GM12878 (cell line): ENCODE measurements around the gene NKTR. TPM values are rescaled to one million over a fixed set of nuclear protein-coding genes. Genes with fewer than 3 reads are reported as not detected.
A peak's percentile ranks its signal among the peaks of the same experiment; 100 is the strongest.

Experiments
- ATAC-seq: fragments of 200-7000 bp; cut with Tn5 transposase; 3 replicates; pipeline ENCODE4 v1.9.1; 2020; ENCODE audit warnings: mild to moderate bottlenecking, moderate library complexity
- BruUV-seq: library from RNA; stranded (reverse); fragments of 400-500 nt; replicated peaks from 2 replicates; lab custom pipeline; 2021; lab: Mats Ljungman, UMichigan
- CTCF ChIA-PET: fragments of 300-600 bp; sonication (Branson Sonifier 250); formaldehyde crosslinking; extraction: SDS; loops from one replicate; lab custom pipeline; 2021; ENCODE audit warnings: inconsistent platforms; lab: Yijun Ruan, JAX
- POLR2A ChIA-PET: fragments of 350-600 bp; formaldehyde crosslinking; extraction: SDS; loops from one replicate; lab custom pipeline; 2021; ENCODE audit warnings: inconsistent platforms; lab: Charles Lee
- RAD21 ChIA-PET: fragments of 300-600 bp; sonication (Branson Sonifier 250); formaldehyde crosslinking; loops from one replicate; lab custom pipeline; 2023; ENCODE audit warnings: antibody characterized with exemption; ENCODE audit not compliant: unreplicated experiment; lab: Charles Lee
- SMC1A ChIA-PET: fragments of 300-600 bp; sonication (Branson Sonifier 250); formaldehyde crosslinking; loops from one replicate; lab custom pipeline; 2023; ENCODE audit not compliant: unreplicated experiment, uncharacterized antibody; lab: Charles Lee
- DNase-seq: peaks from one replicate; pipeline ENCODE4 v3.0.0-alpha.2; 2011; ENCODE audit warnings: low read depth, low spot score
- FAIRE-seq: peaks from 3 replicates; lab custom pipeline; 2011; peaks lifted over from hg19 to GRCh38; lab: Jason Lieb, UNC
- H2AFZ ChIP-seq: 2 replicates; pipeline ENCODE4 v1.6.0; 2011; ENCODE audit warnings: low read depth, low read length, control low read depth; ENCODE audit not compliant: control insufficient read depth
- H3K27ac ChIP-seq: 2 replicates; pipeline ENCODE4 v1.5.1; 2011; ENCODE audit warnings: control low read depth; ENCODE audit not compliant: control insufficient read depth, insufficient read depth
- H3K27me3 ChIP-seq, 2 experiments: replicated peaks in 1 of 2; 2 replicates each; pipeline versions ENCODE4 v1.6.0 to v1.6.1; 2011; ENCODE audit warnings: low read length in 1 of 2; ENCODE audit not compliant: control insufficient read depth in 2 of 2, insufficient read depth in 2 of 2
- H3K36me3 ChIP-seq, 2 experiments: 2 replicates each; pipeline ENCODE4 v1.5.1; 2011; ENCODE audit warnings: low read length in 1 of 2; ENCODE audit not compliant: control insufficient read depth in 2 of 2, insufficient read depth in 2 of 2
- H3K4me1 ChIP-seq: 2 replicates; pipeline ENCODE4 v1.6.1; 2011; ENCODE audit warnings: mild to moderate bottlenecking, low read length, moderate library complexity, mixed read lengths; ENCODE audit not compliant: control insufficient read depth, insufficient read depth
- H3K4me2 ChIP-seq: 2 replicates; pipeline ENCODE4 v1.6.0; 2011; ENCODE audit warnings: control low read depth; ENCODE audit not compliant: control insufficient read depth, insufficient read depth
- H3K4me3 ChIP-seq: fragments of 200-600 bp; sonication (generic); 2 replicates; pipeline ENCODE4 v1.5.1; 2016
- H3K79me2 ChIP-seq: 2 replicates; pipeline ENCODE4 v1.6.0; 2011; ENCODE audit warnings: low read length; ENCODE audit not compliant: control insufficient read depth, insufficient read depth
- H3K9ac ChIP-seq: 2 replicates; pipeline ENCODE4 v1.8.0; 2011; ENCODE audit warnings: low read length, control low read depth, mixed read lengths; ENCODE audit not compliant: control insufficient read depth, insufficient read depth
- H3K9me3 ChIP-seq: replicated peaks from 3 replicates; pipeline ENCODE4 v1.5.1; 2011; ENCODE audit warnings: mild to moderate bottlenecking, low read length; ENCODE audit not compliant: control insufficient read depth, insufficient read depth
- H4K20me1 ChIP-seq: 2 replicates; pipeline ENCODE4 v1.6.0; 2011; ENCODE audit not compliant: control insufficient read depth, insufficient read depth
- HDGF ChIP-seq: fragments of 450-650 bp; IDR thresholded peaks from 2 replicates; pipeline ENCODE4 v1.6.1; 2016; ENCODE audit warnings: antibody characterized with exemption
- KAT2A ChIP-seq: conservative IDR thresholded peaks from 2 replicates; pipeline ENCODE4 v1.6.1; 2011; ENCODE audit warnings: low read depth, low read length; ENCODE audit not compliant: control insufficient read depth
- MAX ChIP-seq: IDR thresholded peaks from 2 replicates; pipeline ENCODE4 v1.6.1; 2012; ENCODE audit warnings: low read depth, low read length, improper control_type of control experiment
- MXI1 ChIP-seq: fragments of 150-350 bp; IDR thresholded peaks from 2 replicates; pipeline ENCODE4 v1.6.1; 2011; ENCODE audit warnings: low read depth, mild to moderate bottlenecking, inconsistent platforms, low read length, improper control_type of control experiment
- SP1 ChIP-seq: IDR thresholded peaks from one replicate; pipeline ENCODE4 v1.6.1; 2011; ENCODE audit warnings: low read depth, low read length
- TBL1XR1 ChIP-seq: IDR thresholded peaks from 2 replicates; pipeline ENCODE4 v1.6.1; 2012; ENCODE audit warnings: low read depth, low read length, improper control_type of control experiment
- TCF12 ChIP-seq: IDR thresholded peaks from 2 replicates; pipeline ENCODE4 v1.6.1; 2011; ENCODE audit warnings: low read depth, mild to moderate bottlenecking, low read length
- TCF3 ChIP-seq: IDR thresholded peaks from 2 replicates; pipeline ENCODE4 v1.6.1; 2012; ENCODE audit warnings: low read depth, mild to moderate bottlenecking, low read length, borderline replicate concordance; ENCODE audit not compliant: insufficient read depth
- ZNF207 ChIP-seq: fragments of 450-650 bp; IDR thresholded peaks from 2 replicates; pipeline ENCODE4 v1.6.1; 2014; ENCODE audit warnings: antibody characterized with exemption, mild to moderate bottlenecking, borderline replicate concordance
- ZSCAN29 ChIP-seq: fragments of 450-650 bp; IDR thresholded peaks from 2 replicates; pipeline ENCODE4 v1.6.1; 2017; ENCODE audit warnings: mild to moderate bottlenecking, moderate library complexity
- WGBS: methylation state at CpG from one replicate; pipeline ENCODE4 v1.1.6; 2016; ENCODE audit warnings: low lambda C conversion rate; ENCODE audit not compliant: insufficient replicate concordance, insufficient coverage; ENCODE audit errors: missing lambda C conversion rate; 5-methylcytosine and 5-hydroxymethylcytosine counted together
- in situ Hi-C: fragments of 300-500 bp; cut with MboI; formaldehyde crosslinking; loops from 9 replicates; pipeline ENCODE4 v1.14.3; 2018; ENCODE audit warnings: mixed read lengths
- intact Hi-C: fragments of 100-400 bp; cut with micrococcal nuclease; formaldehyde crosslinking; loops from one replicate; pipeline ENCODE4 v1.14.2; 2022; ENCODE audit not compliant: unreplicated experiment
- polyA plus RNA-seq, 11 experiments: library from polyadenylated mRNA; depleted of rRNA in 4 of 11; unstranded in 6 of 11; stranded (reverse) in 5 of 11; fragments of >200 nt; fragmentation: Nextera tagmentation in 4 of 11; fragmentation: Illumina TruSeq in 1 of 11; extraction: Ambion mirVana in 4 of 11; extraction: Trizol in 1 of 11; gene quantifications; 1 replicate in 1 of 11; 2 replicates in 10 of 11; pipeline versions ENCODE4 v1.2.1 to v1.2.3, GENCODE V29; 2011 to 2016; ENCODE audit warnings: inconsistent platforms in 2 of 11, missing spikeins in 2 of 11, low read depth in 1 of 11
- total RNA-seq, 4 experiments: library from RNA; depleted of rRNA in 3 of 4; stranded (reverse); fragments of >200 nt in 3 of 4; fragmentation: Illumina TruSeq in 1 of 4; extraction: Trizol in 1 of 4; gene quantifications; 2 replicates each; pipeline versions ENCODE4 v1.2.1 to v1.2.3, GENCODE V29; 2013 to 2021

The NKTR gene
- total and polyA plus RNA-seq, 10 of the 15 experiments (the other 5 are each of a cell fraction or from before 2014, with no cell fraction given) = 15.3 to 91.9 (median 55.3) TPM

DNA sequence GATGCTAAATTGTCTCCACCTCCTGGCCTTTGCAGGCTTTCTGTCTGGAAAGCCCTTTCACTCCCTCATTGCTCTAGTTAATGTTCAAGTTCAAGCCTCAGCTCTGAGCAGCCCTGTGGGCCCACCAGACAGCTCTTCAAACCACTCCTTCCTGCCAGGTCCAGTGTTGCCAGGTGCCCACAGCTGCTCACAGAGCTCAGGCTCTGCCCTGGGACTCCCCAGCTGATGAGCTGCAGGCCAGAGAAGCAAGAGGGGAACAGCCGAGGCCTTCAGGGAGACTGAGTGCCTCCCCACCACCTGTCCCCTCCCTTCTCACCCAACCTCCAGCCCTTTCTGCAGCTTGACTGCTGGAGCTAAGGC, 51.7 kb downstream of the NKTR start:
- ChIA-PET CTCF (interaction anchor here (0.5 to 2.3 kb wide), 6 partner anchors 10 to 92 kb away, joined by 3 to 9 read pairs (median 4); partner anchors contain the start of gene SEC22C), SMC1A (interaction anchor here (1.0 to 3.0 kb wide), 7 partner anchors 13 to 93 kb away, joined by 3 to 11 read pairs (median 5); partner anchors contain the start of gene SEC22C), RAD21 (interaction anchor here (1.2 to 1.4 kb wide), 2 partner anchors 39 to 71 kb away, joined by 3 to 4 read pairs; no protein-coding TSS in a partner anchor), POLR2A (interaction anchor here (0.7 to 2.9 kb wide), 5 partner anchors 11 to 70 kb away, joined by 3 to 17 read pairs (median 5); partner anchors contain the start of genes NKTR and SEC22C)
- H3K79me2 ChIP-seq = no peaks in the 10 kb centered on the region; the same call in 1 of the 2 replicates
- no peak overlapping the region; the same call in 1 of the 2 replicates for H3K27ac ChIP-seq
- no peaks in the 10 kb centered on the region for H3K9me3 ChIP-seq
- DNase-seq (no peak), FAIRE-seq (no peak), ATAC-seq (no peak; the same call in 1 of the 3 replicates)
- H3K4me1 ChIP-seq = peaks cover 17% of the 10 kb centered on the region
- H4K20me1 ChIP-seq = no peaks in the 10 kb centered on the region
- no peak overlapping the region for H3K9ac ChIP-seq
- no TSS peak for BruUV-seq
- in situ Hi-C loops (no loop called here), intact Hi-C loops (loop anchor here (5.0 kb wide), 1 partner anchor 90 kb away; no protein-coding TSS in a partner anchor)
- peak overlapping the region; percentile 71 for H2AFZ ChIP-seq
- H3K4me2 ChIP-seq = peak overlapping the region; percentile 90
- 17% methylated on average over 1 of the region's 1 CpG for WGBS
- H3K27me3 ChIP-seq = no peaks in the 10 kb centered on the region
- TF ChIP-seq MAX (no peak), TCF3 (peak; percentile 43; the same call in 1 of the 2 replicates)
- peaks cover 0 to 5% of the 10 kb centered on the region in 2 experiments; a peak in 2 of 4 replicates for H3K36me3 ChIP-seq
- no peak overlapping the region for H3K4me3 ChIP-seq

DNA sequence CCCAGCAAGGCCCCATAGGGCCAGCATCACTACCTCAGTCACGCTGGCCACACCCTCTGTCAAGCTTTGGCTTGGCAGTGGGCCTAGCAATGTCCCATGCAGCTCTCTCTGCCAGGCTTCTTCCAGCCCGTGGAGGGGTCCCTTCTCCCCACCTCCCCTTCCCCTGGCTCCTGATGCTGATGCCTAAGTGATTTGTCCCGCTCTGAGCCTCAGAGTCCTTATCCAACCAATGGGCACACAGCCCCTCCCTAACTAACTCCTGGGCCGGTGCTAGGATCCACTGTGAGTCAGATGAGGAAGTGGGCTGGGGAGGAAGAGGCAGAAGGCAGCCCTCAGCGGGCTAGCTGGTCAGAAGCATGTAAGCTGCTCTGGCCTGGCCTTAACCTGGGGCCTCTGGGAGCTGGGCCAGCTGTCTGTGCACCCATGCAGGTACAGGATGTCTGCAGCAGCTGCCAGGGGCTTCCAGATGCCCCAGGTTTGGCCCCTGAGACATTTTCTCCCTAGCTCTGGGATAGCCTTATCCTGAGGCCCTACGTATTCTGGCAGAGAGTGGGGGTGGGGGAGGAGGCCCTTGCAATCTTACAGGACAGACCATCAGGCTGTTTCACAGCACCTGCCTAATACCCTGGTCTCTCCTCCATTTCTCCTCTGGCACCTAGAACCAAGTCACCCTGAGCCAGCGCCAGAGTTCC, 52.3 kb downstream of the NKTR start:
- H3K4me2 ChIP-seq = peak overlapping the region; percentile 90
- DNase-seq (peak; percentile 16), ATAC-seq (peak; percentile 84), FAIRE-seq (no peak)
- H3K9ac ChIP-seq = peak overlapping the region; percentile 30; the same call in 1 of the 2 replicates
- WGBS = 41% methylated on average over 7 of the region's 7 CpGs
- H4K20me1 ChIP-seq = no peaks in the 10 kb centered on the region
- ChIA-PET SMC1A (interaction anchor here (1.0 to 3.0 kb wide), 7 partner anchors 13 to 93 kb away, joined by 3 to 11 read pairs (median 5); partner anchors contain the start of gene SEC22C), POLR2A (interaction anchor here (0.5 to 2.9 kb wide), 7 partner anchors 11 to 251 kb away, joined by 3 to 17 read pairs (median 3); partner anchors contain the start of genes NKTR and SEC22C), RAD21 (interaction anchor here (1.4 kb wide), 1 partner anchor 40 kb away, joined by 4 read pairs; no protein-coding TSS in a partner anchor), CTCF (interaction anchor here (1.0 to 2.3 kb wide), 5 partner anchors 10 to 92 kb away, joined by 3 to 9 read pairs (median 4); partner anchors contain the start of gene SEC22C)
- intact Hi-C loops (loop anchor here (5.0 kb wide), 1 partner anchor 90 kb away; no protein-coding TSS in a partner anchor), in situ Hi-C loops (no loop called here)
- BruUV-seq = no TSS peak
- H3K27ac ChIP-seq = peak overlapping the region; percentile 48
- H2AFZ ChIP-seq = peak overlapping the region; percentile 71
- H3K79me2 ChIP-seq = no peaks in the 10 kb centered on the region; the same call in 1 of the 2 replicates
- no peaks in the 10 kb centered on the region for H3K9me3 ChIP-seq
- H3K4me1 ChIP-seq = peaks cover 17% of the 10 kb centered on the region
- peak overlapping the region; percentile 73; the same call in 1 of the 2 replicates for H3K4me3 ChIP-seq
- H3K36me3 ChIP-seq = peaks cover 0 to under 1% of the 10 kb centered on the region in 2 experiments; a peak in 1 of 4 replicates
- no peaks in the 10 kb centered on the region for H3K27me3 ChIP-seq
- TF ChIP-seq SP1 (no peak), MXI1 (0 out of 2 replicates have a peak, but pooled peaks have one; percentile 25), ZSCAN29 (no peak), TBL1XR1 (no peak), TCF12 (0 out of 2 replicates have a peak, but pooled peaks have one; percentile 56), HDGF (0 out of 2 replicates have a peak, but pooled peaks have one; percentile 15), KAT2A (no peak), ZNF207 (no peak)
